Right atrium auricular region (tissue), 2 donors: Measurements from ENCODE around the gene MTA1. TPM values are rescaled to one million over a fixed set of nuclear protein-coding genes. Genes with fewer than 3 reads are reported as not detected.
A peak's percentile ranks its signal among the peaks of the same experiment; 100 is the strongest.

Experiments used
- DNase-seq: peaks from one replicate; pipeline ENCODE4 v3.0.0-alpha.2; 2019; ENCODE audit warnings: low spot score
- H3K27ac ChIP-seq, 2 donors: fragments of 200-600 bp; sonication (generic); 1 replicate in 1 of 2; 2 replicates in 1 of 2; pipeline ENCODE4 v1.5.1; 2016 to 2019
- H3K27me3 ChIP-seq, 2 donors: fragments of 200-600 bp; sonication (generic); one replicate each; pipeline versions ENCODE4 v1.5.1 to v1.6.0; 2017 to 2019
- H3K36me3 ChIP-seq: fragments of 200-600 bp; sonication (generic); one replicate; pipeline ENCODE4 v1.5.1; 2016
- H3K4me1 ChIP-seq, 2 donors: fragments of 200-600 bp; sonication (generic); one replicate each; pipeline versions ENCODE4 v1.5.1 to v1.6.0; 2017 to 2019
- H3K4me3 ChIP-seq, 2 donors: fragments of 200-600 bp; sonication (generic); 1 replicate in 1 of 2; 2 replicates in 1 of 2; pipeline ENCODE4 v1.5.1; 2017 to 2019; ENCODE audit warnings: mild to moderate bottlenecking in 1 of 2, moderate library complexity in 1 of 2
- H3K9me3 ChIP-seq, 2 donors: fragments of 200-600 bp; sonication (generic); one replicate each; pipeline ENCODE4 v1.5.1; 2019
- total RNA-seq, 2 donors: library from RNA; depleted of rRNA; stranded (reverse); fragments of >200 nt; gene quantifications; one replicate each; pipeline ENCODE4 v1.1.0, GENCODE V29; 2016
- TF ChIP-seq, protein P1 (sequence below), 2 donors: fragments of 200-600 bp; sonication (generic); IDR thresholded peaks; one replicate each; pipeline ENCODE4 v1.5.1; 2019; ENCODE audit warnings: antibody characterized with exemption in 2 of 2

The MTA1 gene
- total RNA-seq, 2 donors from 2014 or later = 51.9 to 61.7 TPM

DNA sequence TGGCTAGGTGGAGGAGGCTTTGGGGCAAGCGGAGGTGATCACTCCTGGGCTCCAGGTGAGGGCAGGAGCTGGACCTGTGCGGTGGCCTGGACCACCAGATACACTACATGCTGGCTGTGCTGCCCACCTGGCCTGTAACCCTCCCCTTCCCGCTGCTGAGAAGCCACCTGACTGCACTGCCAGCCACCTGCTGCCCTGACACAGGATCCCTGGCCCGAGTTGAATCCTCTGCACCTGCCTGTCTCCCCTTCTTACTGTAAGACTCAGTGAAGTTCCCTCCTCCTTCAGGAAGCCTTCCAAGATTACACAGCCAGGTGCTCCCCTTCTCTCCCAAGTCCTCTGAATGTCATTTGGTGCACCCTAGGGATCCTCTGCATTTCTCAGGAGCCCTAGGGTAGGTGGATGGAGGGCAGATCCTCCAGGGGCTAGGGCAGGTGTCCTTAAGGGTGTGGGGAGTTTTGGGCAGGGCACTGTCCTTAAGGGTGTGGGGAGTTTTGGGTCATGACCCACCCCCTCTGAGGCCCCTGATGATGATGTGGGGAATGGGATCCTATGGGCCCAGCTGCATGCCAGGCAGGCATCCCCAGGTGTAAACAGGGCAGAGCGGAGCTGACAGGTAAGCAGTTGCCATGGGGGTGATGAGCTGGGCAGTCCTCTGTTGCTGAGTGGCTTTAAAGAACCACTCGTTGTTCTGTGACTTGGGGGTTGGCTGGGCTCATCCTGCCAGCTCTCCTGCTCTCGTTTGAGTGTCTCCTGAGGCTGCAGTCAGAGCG, 6.7 kb upstream of the MTA1 start:
- Histone ChIP-seq H3K36me3 (no peaks in the 10 kb centered on the region), H3K9me3 (no peaks in the 10 kb centered on the region), H3K27ac (no peak overlapping the region), H3K27me3 (no peaks in the 10 kb centered on the region), H3K4me1 (peaks cover 0 to 31% of the 10 kb centered on the region in 2 donors), H3K4me3 (no peak overlapping the region)
- no peak for DNase-seq
- TF ChIP-seq, protein P1, sequence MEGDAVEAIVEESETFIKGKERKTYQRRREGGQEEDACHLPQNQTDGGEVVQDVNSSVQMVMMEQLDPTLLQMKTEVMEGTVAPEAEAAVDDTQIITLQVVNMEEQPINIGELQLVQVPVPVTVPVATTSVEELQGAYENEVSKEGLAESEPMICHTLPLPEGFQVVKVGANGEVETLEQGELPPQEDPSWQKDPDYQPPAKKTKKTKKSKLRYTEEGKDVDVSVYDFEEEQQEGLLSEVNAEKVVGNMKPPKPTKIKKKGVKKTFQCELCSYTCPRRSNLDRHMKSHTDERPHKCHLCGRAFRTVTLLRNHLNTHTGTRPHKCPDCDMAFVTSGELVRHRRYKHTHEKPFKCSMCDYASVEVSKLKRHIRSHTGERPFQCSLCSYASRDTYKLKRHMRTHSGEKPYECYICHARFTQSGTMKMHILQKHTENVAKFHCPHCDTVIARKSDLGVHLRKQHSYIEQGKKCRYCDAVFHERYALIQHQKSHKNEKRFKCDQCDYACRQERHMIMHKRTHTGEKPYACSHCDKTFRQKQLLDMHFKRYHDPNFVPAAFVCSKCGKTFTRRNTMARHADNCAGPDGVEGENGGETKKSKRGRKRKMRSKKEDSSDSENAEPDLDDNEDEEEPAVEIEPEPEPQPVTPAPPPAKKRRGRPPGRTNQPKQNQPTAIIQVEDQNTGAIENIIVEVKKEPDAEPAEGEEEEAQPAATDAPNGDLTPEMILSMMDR (IDR thresholded peaks at IDR 0.05) = no peak

DNA sequence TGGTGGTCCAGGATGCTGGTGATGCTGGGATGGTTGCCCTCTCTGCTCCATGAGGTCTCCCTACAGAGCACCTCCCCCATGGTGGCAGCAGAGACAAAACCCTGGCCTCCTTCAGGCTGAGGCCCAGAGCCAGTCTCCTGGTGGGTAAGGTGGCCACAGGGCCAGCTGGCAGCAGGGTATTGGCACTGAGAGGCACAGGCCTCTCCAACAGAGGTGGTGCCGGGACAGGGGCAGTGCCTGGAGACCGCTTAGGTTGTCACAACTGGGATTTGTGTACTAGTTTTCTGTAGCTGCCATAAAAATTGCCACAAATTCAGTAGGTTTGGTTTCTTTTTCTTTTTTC, 6.1 kb upstream of the MTA1 start:
- TF ChIP-seq, protein P1 (IDR thresholded peaks at IDR 0.05) = no peak
- H3K4me1 ChIP-seq = peaks cover 0 to 33% of the 10 kb centered on the region in 2 donors
- H3K36me3 ChIP-seq = no peaks in the 10 kb centered on the region
- H3K27ac ChIP-seq = no peak overlapping the region
- DNase-seq = no peak
- no peak overlapping the region for H3K4me3 ChIP-seq
- H3K9me3 ChIP-seq = no peaks in the 10 kb centered on the region
- H3K27me3 ChIP-seq = no peaks in the 10 kb centered on the region

DNA sequence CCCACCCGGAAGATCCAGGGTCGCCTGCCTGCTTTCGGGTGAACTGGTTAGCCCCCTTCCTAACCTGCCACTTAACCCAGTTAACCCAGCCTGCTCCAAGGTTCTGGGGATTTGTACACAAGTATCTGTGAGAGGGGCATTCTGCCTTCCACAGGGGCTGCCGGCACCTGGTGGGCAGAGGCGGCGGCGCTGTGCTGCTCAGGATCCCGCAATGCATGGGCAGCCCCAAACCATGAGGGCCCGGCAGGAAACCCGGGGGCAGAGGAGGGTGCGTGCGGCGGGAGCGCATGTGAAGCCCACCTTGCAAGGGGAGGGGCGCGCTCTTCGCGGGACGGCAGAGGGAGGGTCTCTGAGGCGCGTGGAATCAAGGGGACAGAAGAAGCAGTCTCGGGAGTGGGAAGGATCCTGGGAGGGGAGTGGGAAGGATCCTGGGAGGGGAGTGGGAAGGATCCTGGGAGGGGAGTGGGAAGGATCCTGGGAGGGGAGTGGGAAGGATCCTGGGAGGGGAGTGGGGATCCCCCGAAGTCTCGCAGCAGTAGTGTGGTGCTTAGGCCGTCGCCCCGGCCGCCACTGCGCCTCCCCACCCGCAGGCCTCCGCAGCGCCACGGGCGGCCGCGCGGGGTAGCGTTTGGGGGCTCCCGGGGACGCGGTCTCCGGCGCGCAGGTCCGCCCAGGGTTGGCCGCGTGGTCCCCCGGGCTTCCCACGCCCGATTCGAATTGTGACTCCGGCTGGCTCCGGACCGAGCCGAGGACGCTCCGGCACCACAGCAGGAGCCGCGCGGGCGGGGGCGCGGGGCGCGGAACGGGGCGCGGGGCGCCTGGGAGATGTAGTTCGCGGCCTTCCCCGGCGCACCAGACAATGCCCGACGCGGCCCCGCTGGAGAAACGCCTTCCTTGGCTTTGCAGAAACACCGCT, 4.9 kb upstream of the MTA1 start:
- no peaks in the 10 kb centered on the region for H3K27me3 ChIP-seq

DNA sequence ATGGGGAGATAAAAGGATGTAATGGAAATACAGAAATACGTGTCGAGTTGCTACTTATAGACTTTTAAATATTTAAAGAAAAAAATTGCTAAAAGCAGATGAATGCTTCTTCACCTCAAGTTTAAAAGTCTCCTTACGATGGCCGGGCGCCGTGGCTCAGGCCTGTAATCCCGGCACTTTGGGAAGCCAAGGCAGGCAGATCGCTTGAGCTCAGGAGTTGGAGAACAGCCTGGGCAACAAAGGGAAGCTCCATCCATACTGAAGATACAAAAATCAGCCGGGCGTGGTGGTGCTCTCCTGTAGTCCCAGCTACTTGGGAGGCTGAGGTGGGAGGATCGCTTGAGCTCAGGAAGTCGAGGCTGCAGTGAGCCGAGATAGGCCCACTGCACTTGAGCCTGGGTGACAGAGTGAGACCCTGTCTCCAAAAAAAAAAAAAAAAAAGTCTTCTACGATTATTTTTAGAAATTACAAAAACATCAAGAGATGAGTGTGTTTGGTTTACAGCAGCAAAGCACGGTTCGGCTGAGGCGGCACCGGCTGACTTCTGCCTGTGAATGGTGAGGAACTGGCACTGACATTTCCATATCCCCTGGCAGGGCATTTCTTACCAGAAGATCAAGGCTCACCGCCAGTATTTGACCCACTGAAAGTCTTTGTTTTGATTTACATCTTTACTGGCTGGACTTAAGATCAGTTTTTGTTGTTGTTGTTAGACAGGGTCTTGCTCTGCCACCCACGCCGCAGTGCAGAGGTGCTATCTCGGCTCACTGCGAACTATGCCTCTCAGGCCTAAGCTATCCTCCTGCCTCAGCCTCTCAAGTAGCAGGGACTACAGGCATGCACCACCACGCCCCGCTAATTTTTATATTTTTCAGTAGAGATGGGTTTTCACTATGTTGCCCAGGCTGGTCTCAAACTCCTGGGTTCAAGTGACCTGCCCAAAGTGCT, 3.9 kb upstream of the MTA1 start:
- DNase-seq = no peak
- H3K27me3 ChIP-seq = no peaks in the 10 kb centered on the region
- TF ChIP-seq, protein P1 (IDR thresholded peaks at IDR 0.05) = no peak
- no peaks in the 10 kb centered on the region for H3K36me3 ChIP-seq
- H3K9me3 ChIP-seq = no peaks in the 10 kb centered on the region
- peaks cover 0 to 47% of the 10 kb centered on the region in 2 donors for H3K4me1 ChIP-seq
- H3K27ac ChIP-seq = peak overlapping the region; percentile 80 to 82
- peak overlapping the region in 1 of 2 donors; percentile 55 for H3K4me3 ChIP-seq

More for the DNA sequence above, 4.9 kb upstream of the MTA1 start:
- H3K27ac ChIP-seq = peak overlapping the region; percentile 80 to 82
- peaks cover 0 to 43% of the 10 kb centered on the region in 2 donors for H3K4me1 ChIP-seq
- H3K9me3 ChIP-seq = no peaks in the 10 kb centered on the region
- TF ChIP-seq, protein P1 (IDR thresholded peaks at IDR 0.05) = peak; percentile 80 to 88
- H3K4me3 ChIP-seq = peak overlapping the region; percentile 37 to 55
- H3K36me3 ChIP-seq = no peaks in the 10 kb centered on the region
- peak; percentile 82 for DNase-seq

DNA sequence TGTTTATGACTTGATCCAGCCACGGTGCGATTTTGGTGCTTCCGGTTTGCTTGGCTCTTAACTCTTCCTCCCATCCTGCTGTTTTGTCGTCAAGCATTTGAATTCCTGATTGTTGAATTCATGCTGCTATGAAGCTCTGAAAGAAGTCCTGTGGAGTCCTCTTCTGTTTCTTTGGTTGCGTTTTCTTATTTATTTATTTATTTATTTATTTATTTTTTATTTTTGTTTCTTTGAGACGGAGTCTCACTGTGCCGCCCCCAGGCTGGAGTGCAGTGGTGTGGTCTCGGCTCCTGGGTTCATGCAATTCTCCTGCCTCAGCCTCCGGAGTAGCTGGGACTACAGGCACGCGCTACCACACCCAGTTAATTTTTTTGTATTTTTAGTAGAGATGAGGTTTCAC, 3.0 kb upstream of the MTA1 start:
- no peak for DNase-seq
- no peak overlapping the region for H3K27ac ChIP-seq
- H3K4me3 ChIP-seq = no peak overlapping the region
- peaks cover 0 to 49% of the 10 kb centered on the region in 2 donors for H3K4me1 ChIP-seq
- H3K9me3 ChIP-seq = no peaks in the 10 kb centered on the region
- TF ChIP-seq, protein P1 (IDR thresholded peaks at IDR 0.05) = no peak
- H3K27me3 ChIP-seq = no peaks in the 10 kb centered on the region
- no peaks in the 10 kb centered on the region for H3K36me3 ChIP-seq
